PC-3 (cell line): ENCODE results near the gene AGRN. TPM values are rescaled to one million over a fixed set of nuclear protein-coding genes. Genes with fewer than 3 reads are reported as not detected.

Source experiments
- ATAC-seq: fragments of 200-7000 bp; cut with Tn5 transposase; 2 replicates; pipeline ENCODE4 v1.9.1; 2020; ENCODE audit warnings: mild to moderate bottlenecking, moderate library complexity
- BruUV-seq: library from RNA; stranded (reverse); fragments of 400-500 nt; replicated peaks from 2 replicates; lab custom pipeline; 2021; lab: Mats Ljungman, UMichigan
- CTCF ChIA-PET: fragments of 300-600 bp; sonication (Branson Sonifier 250); formaldehyde crosslinking; loops from one replicate; lab custom pipeline; 2022; ENCODE audit warnings: antibody characterized with exemption; lab: Charles Lee
- POLR2A ChIA-PET: fragments of 300-600 bp; sonication (Branson Sonifier 250); formaldehyde crosslinking; loops from one replicate; lab custom pipeline; 2022; ENCODE audit warnings: antibody characterized with exemption; ENCODE audit not compliant: unreplicated experiment; lab: Charles Lee
- DNase-seq: peaks from one replicate; pipeline ENCODE4 v3.0.0-alpha.2; 2015
- H2AFZ ChIP-seq: fragments of 300-600 bp; sonication (generic); 2 replicates; pipeline ENCODE4 v1.6.0; 2016; ENCODE audit warnings: antibody characterized with exemption, low read length
- H3F3A ChIP-seq: fragments of 300-600 bp; sonication (generic); one replicate; pipeline ENCODE4 v1.6.0; 2017; ENCODE audit warnings: antibody characterized with exemption, low read length, control low read depth, mild to moderate bottlenecking; ENCODE audit not compliant: unreplicated experiment
- H3K27ac ChIP-seq: fragments of 300-600 bp; sonication (generic); 2 replicates; pipeline ENCODE4 v1.5.1; 2016; ENCODE audit warnings: mild to moderate bottlenecking, low read length
- H3K27me3 ChIP-seq: fragments of 300-600 bp; sonication (generic); 2 replicates; pipeline ENCODE4 v1.6.1; 2016; ENCODE audit warnings: low read length, mixed read lengths
- H3K36me3 ChIP-seq: fragments of 300-600 bp; sonication (generic); 2 replicates; pipeline ENCODE4 v1.6.1; 2016; ENCODE audit warnings: low read depth, mixed run types, low read length, mixed read lengths
- H3K4me1 ChIP-seq: fragments of 300-600 bp; sonication (generic); 2 replicates; pipeline ENCODE4 v1.5.1; 2016; ENCODE audit warnings: low read length; ENCODE audit not compliant: insufficient read depth
- H3K4me2 ChIP-seq: fragments of 300-600 bp; sonication (generic); 2 replicates; pipeline ENCODE4 v1.6.0; 2016; ENCODE audit warnings: low read length
- H3K4me3 ChIP-seq: fragments of 300-600 bp; sonication (generic); 2 replicates; pipeline ENCODE4 v1.5.1; 2016; ENCODE audit warnings: mild to moderate bottlenecking, low read length, mixed read lengths
- H3K79me2 ChIP-seq: fragments of 300-600 bp; sonication (generic); 2 replicates; pipeline ENCODE4 v1.6.1; 2017; ENCODE audit warnings: low read length, mixed read lengths
- H3K9ac ChIP-seq: fragments of 300-600 bp; sonication (generic); 2 replicates; pipeline ENCODE4 v1.6.0; 2016; ENCODE audit warnings: mild to moderate bottlenecking, low read length
- H3K9me2 ChIP-seq: fragments of 300-600 bp; sonication (generic); replicated peaks from 2 replicates; pipeline ENCODE4 v1.6.1; 2016; ENCODE audit warnings: mixed run types, low read length, mixed read lengths
- H3K9me3 ChIP-seq: fragments of 300-600 bp; sonication (generic); 2 replicates; pipeline ENCODE4 v1.6.1; 2016; ENCODE audit warnings: low read length, mixed read lengths
- H4K20me1 ChIP-seq: fragments of 300-600 bp; sonication (generic); 2 replicates; pipeline ENCODE4 v1.6.1; 2016; ENCODE audit warnings: low read length, mixed read lengths
- CTCF ChIP-seq: fragments of 300-600 bp; sonication (generic); conservative IDR thresholded peaks from 2 replicates; pipeline ENCODE4 v1.5.1; 2017; ENCODE audit warnings: antibody characterized with exemption, low read depth, mild to moderate bottlenecking, low read length
- EZH2 ChIP-seq: fragments of 300-600 bp; sonication (generic); IDR thresholded peaks from one replicate; pipeline ENCODE4 v1.6.1; 2017; ENCODE audit warnings: antibody characterized with exemption, mild to moderate bottlenecking, low read length; ENCODE audit not compliant: unreplicated experiment
- EZH2phosphoT487 ChIP-seq: fragments of 300-600 bp; sonication (generic); IDR thresholded peaks from 2 replicates; pipeline ENCODE4 v1.6.1; 2018; ENCODE audit warnings: mild to moderate bottlenecking, antibody characterized with exemption, low read length, borderline replicate concordance
- intact Hi-C: fragments of 100-400 bp; cut with micrococcal nuclease; formaldehyde crosslinking; loops from 2 replicates; pipeline ENCODE4 v1.9.0; 2023
- total RNA-seq: library from RNA; depleted of rRNA; stranded (reverse); fragments of >200 nt; gene quantifications from 2 replicates; pipeline ENCODE4 v1.2.3, GENCODE V29; 2014

AGRN gene
- total RNA-seq, 1 experiment from 2014 or later: 273 TPM

- Histone ChIP-seq H3K4me1 (no peaks in the 10 kb centered on the region), H3K27me3 (no peaks in the 10 kb centered on the region), H3K9me3 (no peaks in the 10 kb centered on the region), H3K4me2 (no peak overlapping the region), H3K36me3 (no peaks in the 10 kb centered on the region), H3F3A (no peaks in the 10 kb centered on the region), H3K9ac (no peak overlapping the region), H2AFZ (no peak overlapping the region), H4K20me1 (no peaks in the 10 kb centered on the region), H3K27ac (no peak overlapping the region), H3K4me3 (no peak overlapping the region), H3K79me2 (no peaks in the 10 kb centered on the region), H3K9me2 (no peaks in the 10 kb centered on the region)
- DNase-seq: no peak
- ChIA-PET POLR2A (no interaction called here), CTCF (no interaction called here)
- intact Hi-C loops: no loop called here
- no peak for ATAC-seq
- no TSS peak for BruUV-seq
- TF ChIP-seq EZH2: no peak
Measured at GRCh38 chr1:1089731-1090423, 70.0 kb downstream of the AGRN start.

- Histone ChIP-seq H4K20me1 (no peaks in the 10 kb centered on the region), H2AFZ (no peak overlapping the region), H3K79me2 (no peaks in the 10 kb centered on the region), H3K4me1 (no peaks in the 10 kb centered on the region), H3K4me3 (no peak overlapping the region), H3K36me3 (no peaks in the 10 kb centered on the region), H3K9me2 (no peaks in the 10 kb centered on the region), H3K27ac (no peak overlapping the region), H3K9ac (no peak overlapping the region), H3K4me2 (no peak overlapping the region), H3K27me3 (no peaks in the 10 kb centered on the region), H3K9me3 (no peaks in the 10 kb centered on the region), H3F3A (no peaks in the 10 kb centered on the region)
- no peak for TF ChIP-seq EZH2phosphoT487
- ATAC-seq (no peak), DNase-seq (no peak)
- intact Hi-C loops: no loop called here
- no TSS peak for BruUV-seq
- ChIA-PET POLR2A (no interaction called here), CTCF (no interaction called here)
Measured at GRCh38 chr1:1090424-1091343, 70.8 kb downstream of the AGRN start.

GRCh38 chr1:1091344-1092148 is 71.6 kb downstream of the AGRN start:
- Histone ChIP-seq H3K79me2 (no peaks in the 10 kb centered on the region), H3K9me2 (no peaks in the 10 kb centered on the region), H3K4me3 (no peak overlapping the region), H3F3A (no peaks in the 10 kb centered on the region), H3K9ac (no peak overlapping the region), H3K27me3 (no peaks in the 10 kb centered on the region), H3K27ac (no peak overlapping the region), H3K9me3 (no peaks in the 10 kb centered on the region), H2AFZ (no peak overlapping the region), H3K36me3 (no peaks in the 10 kb centered on the region), H4K20me1 (no peaks in the 10 kb centered on the region), H3K4me2 (no peak overlapping the region), H3K4me1 (no peaks in the 10 kb centered on the region)
- peak; percentile 22; the same call in 1 of the 2 replicates for ATAC-seq
- no peak for DNase-seq
- no peak for TF ChIP-seq EZH2phosphoT487
- TF ChIP-seq CTCF: no peak
- no peak for TF ChIP-seq EZH2
- intact Hi-C loops: no loop called here
- CTCF ChIA-PET: no interaction called here
- no TSS peak for BruUV-seq
- POLR2A ChIA-PET: no interaction called here
